GM12872 (cell line): Measurements from ENCODE around the gene RYR2.

Experiments
- CTCF ChIP-seq: IDR thresholded peaks from 3 replicates; pipeline ENCODE4 v1.5.1; 2011; ENCODE audit warnings: low read depth, mild to moderate bottlenecking, low read length, moderate library complexity; ENCODE audit not compliant: insufficient read depth

The RYR2 gene

GRCh38 chr1:237261198-237261597, 219.2 kb downstream of the RYR2 start:
- no peak for TF ChIP-seq CTCF

- no peak for TF ChIP-seq CTCF
Measured at GRCh38 chr1:237267743-237268142, 225.8 kb downstream of the RYR2 start.

- TF ChIP-seq CTCF: no peak
Measured at GRCh38 chr1:237269938-237270337, 228.0 kb downstream of the RYR2 start.

- no peak for TF ChIP-seq CTCF
Measured at GRCh38 chr1:237270353-237270752, 228.4 kb downstream of the RYR2 start.

- no peak for TF ChIP-seq CTCF
Measured at GRCh38 chr1:237279629-237280028, 237.6 kb downstream of the RYR2 start.

- no peak for TF ChIP-seq CTCF
Measured at GRCh38 chr1:237281481-237281880, 239.5 kb downstream of the RYR2 start.

GRCh38 chr1:237282208-237282783, 240.3 kb downstream of the RYR2 start:
- no peak for TF ChIP-seq CTCF

GRCh38 chr1:237287876-237288521, 246.0 kb downstream of the RYR2 start:
- TF ChIP-seq CTCF: no peak
